Measurements from ENCODE around the gene EFCAB3. TPM values are rescaled to one million over a fixed set of nuclear protein-coding genes. Genes with fewer than 3 reads are reported as not detected.

Gene EFCAB3
- total RNA-seq, 1 donor from 2014 or later = not detected

- no peak overlapping the region for H3K27ac ChIP-seq (ENCODE audit: low read depth, low read length)
- TF ChIP-seq CTCF (IDR thresholded peaks at IDR 0.05; ENCODE audit: insufficient read depth, low read depth, low read length) (no peak), EZH2 (IDR thresholded peaks at IDR 0.05; ENCODE audit: insufficient read depth, low read length) (no peak)
- H3K9ac ChIP-seq (ENCODE audit: low read length) = no peak overlapping the region
- DNase-seq (ENCODE audit: low read depth) (no peak), FAIRE-seq (no peak)
- Mint-ChIP-seq H3K27me3 (ENCODE audit: low read depth, unreplicated experiment) (peaks cover 4% of the 10 kb centered on the region), H3K4me3 (ENCODE audit: unreplicated experiment) (no peak overlapping the region), H3K9me3 (ENCODE audit: unreplicated experiment) (peaks cover 2% of the 10 kb centered on the region), H3K27ac (ENCODE audit: unreplicated experiment) (no peak overlapping the region), H3K4me1 (ENCODE audit: low read depth, unreplicated experiment) (peaks cover 3% of the 10 kb centered on the region), H3K36me3 (ENCODE audit: low read depth, unreplicated experiment) (no peaks in the 10 kb centered on the region)
- no peaks in the 10 kb centered on the region for H3K9me3 ChIP-seq (ENCODE audit: insufficient read depth, low read depth, low read length)
- H3K27me3 ChIP-seq (ENCODE audit: insufficient read depth, low read length) = peaks cover 10% of the 10 kb centered on the region
- no peaks in the 10 kb centered on the region for H3K4me1 ChIP-seq (ENCODE audit: insufficient read depth, low read length)
- no peaks in the 10 kb centered on the region for H3K36me3 ChIP-seq (ENCODE audit: insufficient read depth, low read length)
- no peak overlapping the region for H3K4me3 ChIP-seq (ENCODE audit: insufficient read depth, low read depth, low read length)
- H2AFZ ChIP-seq (ENCODE audit: low read depth, low read length) = no peak overlapping the region
- no peaks in the 10 kb centered on the region for H3K79me2 ChIP-seq (ENCODE audit: insufficient read depth, low read length)
- no peak overlapping the region for H3K4me2 ChIP-seq (ENCODE audit: low read length)
- H4K20me1 ChIP-seq (ENCODE audit: insufficient read depth, low read length) = no peaks in the 10 kb centered on the region
Measured at GRCh38 chr17:62388856-62389255, 8.5 kb downstream of the EFCAB3 start.

GRCh38 chr17:62392908-62393307, 12.6 kb downstream of the EFCAB3 start:
- peaks cover 10% of the 10 kb centered on the region for H3K27me3 ChIP-seq (ENCODE audit: insufficient read depth, low read length)
- H3K36me3 Mint-ChIP-seq (ENCODE audit: low read depth, unreplicated experiment) = no peaks in the 10 kb centered on the region
- TF ChIP-seq CTCF (IDR thresholded peaks at IDR 0.05; ENCODE audit: insufficient read depth, low read depth, low read length) (no peak), EZH2 (IDR thresholded peaks at IDR 0.05; ENCODE audit: insufficient read depth, low read length) (no peak)
- no peak overlapping the region for H3K4me3 Mint-ChIP-seq (ENCODE audit: unreplicated experiment)
- peaks cover 3% of the 10 kb centered on the region for H3K4me1 Mint-ChIP-seq (ENCODE audit: low read depth, unreplicated experiment)
- H3K9me3 ChIP-seq (ENCODE audit: insufficient read depth, low read depth, low read length) = no peaks in the 10 kb centered on the region
- H3K36me3 ChIP-seq (ENCODE audit: insufficient read depth, low read length) = no peaks in the 10 kb centered on the region
- H3K4me3 ChIP-seq (ENCODE audit: insufficient read depth, low read depth, low read length) = no peak overlapping the region
- DNase-seq (ENCODE audit: low read depth) = no peak
- H3K27ac Mint-ChIP-seq (ENCODE audit: unreplicated experiment) = no peak overlapping the region
- peaks cover 4% of the 10 kb centered on the region for H3K27me3 Mint-ChIP-seq (ENCODE audit: low read depth, unreplicated experiment)
- no peak overlapping the region for H2AFZ ChIP-seq (ENCODE audit: low read depth, low read length)
- no peaks in the 10 kb centered on the region for H4K20me1 ChIP-seq (ENCODE audit: insufficient read depth, low read length)
- peaks cover 2% of the 10 kb centered on the region for H3K9me3 Mint-ChIP-seq (ENCODE audit: unreplicated experiment)
- H3K4me1 ChIP-seq (ENCODE audit: insufficient read depth, low read length) = no peaks in the 10 kb centered on the region
- no peaks in the 10 kb centered on the region for H3K79me2 ChIP-seq (ENCODE audit: insufficient read depth, low read length)
- FAIRE-seq = no peak
- H3K9ac ChIP-seq (ENCODE audit: low read length) = no peak overlapping the region
- H3K4me2 ChIP-seq (ENCODE audit: low read length) = no peak overlapping the region
- H3K27ac ChIP-seq (ENCODE audit: low read depth, low read length) = no peak overlapping the region

GRCh38 chr17:62398891-62399290, 18.5 kb downstream of the EFCAB3 start:
- Histone ChIP-seq H4K20me1 (ENCODE audit: insufficient read depth, low read length) (no peaks in the 10 kb centered on the region), H3K27me3 (ENCODE audit: insufficient read depth, low read length) (no peaks in the 10 kb centered on the region), H2AFZ (ENCODE audit: low read depth, low read length) (no peak overlapping the region), H3K9ac (ENCODE audit: low read length) (no peak overlapping the region), H3K9me3 (ENCODE audit: insufficient read depth, low read depth, low read length) (no peaks in the 10 kb centered on the region), H3K4me2 (ENCODE audit: low read length) (no peak overlapping the region), H3K4me1 (ENCODE audit: insufficient read depth, low read length) (no peaks in the 10 kb centered on the region), H3K79me2 (ENCODE audit: insufficient read depth, low read length) (no peaks in the 10 kb centered on the region), H3K27ac (ENCODE audit: low read depth, low read length) (no peak overlapping the region), H3K36me3 (ENCODE audit: insufficient read depth, low read length) (no peaks in the 10 kb centered on the region), H3K4me3 (ENCODE audit: insufficient read depth, low read depth, low read length) (no peak overlapping the region)
- DNase-seq (ENCODE audit: low read depth) = no peak
- TF ChIP-seq EZH2 (IDR thresholded peaks at IDR 0.05; ENCODE audit: insufficient read depth, low read length) (no peak), CTCF (IDR thresholded peaks at IDR 0.05; ENCODE audit: insufficient read depth, low read depth, low read length) (no peak)
- FAIRE-seq = no peak
- Mint-ChIP-seq H3K27me3 (ENCODE audit: low read depth, unreplicated experiment) (peaks cover 5% of the 10 kb centered on the region), H3K36me3 (ENCODE audit: low read depth, unreplicated experiment) (no peaks in the 10 kb centered on the region), H3K4me1 (ENCODE audit: low read depth, unreplicated experiment) (no peaks in the 10 kb centered on the region), H3K27ac (ENCODE audit: unreplicated experiment) (no peak overlapping the region), H3K9me3 (ENCODE audit: unreplicated experiment) (peaks cover 5% of the 10 kb centered on the region), H3K4me3 (ENCODE audit: unreplicated experiment) (no peak overlapping the region)

Data from astrocyte (in vitro differentiated cells and primary cell).